Glomerular visceral epithelial cell (primary cell): Measurements from ENCODE around the gene LUC7L3.

Source experiments
- DNase-seq: peaks from one replicate; pipeline ENCODE4 v3.0.0-alpha.2; 2016; ENCODE audit errors: extremely low spot score

The LUC7L3 gene

GRCh38 chr17:50762177-50762576 lies 42.8 kb downstream of the LUC7L3 start:
- no peak for DNase-seq

- DNase-seq, result no peak
These were observed 44.5 kb downstream of the LUC7L3 start for GRCh38 chr17:50763716-50764475.

DNA sequence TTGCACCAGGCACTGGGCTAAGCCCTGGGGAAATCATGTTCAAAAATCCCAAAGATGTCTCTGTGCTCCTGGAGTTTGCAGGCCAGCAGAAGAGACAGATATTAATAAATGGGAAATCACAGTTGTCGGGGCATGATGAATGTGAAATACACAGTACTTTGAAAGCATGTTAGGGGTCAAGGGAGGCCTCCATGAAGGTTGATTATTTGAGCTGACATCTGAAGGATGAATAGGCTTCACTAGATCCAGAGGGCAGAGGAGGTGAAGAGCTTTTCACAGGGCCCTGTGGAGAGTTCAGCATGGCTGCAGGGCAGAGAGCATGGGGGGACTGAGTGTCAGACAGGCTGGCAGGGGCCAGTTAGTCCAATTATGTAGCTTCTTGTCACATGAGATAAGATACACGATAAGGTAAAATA lies 45.3 kb downstream of the LUC7L3 start:
- DNase-seq, result no peak

GRCh38 chr17:50765454-50766221 lies 46.2 kb downstream of the LUC7L3 start:
- no peak for DNase-seq

DNA sequence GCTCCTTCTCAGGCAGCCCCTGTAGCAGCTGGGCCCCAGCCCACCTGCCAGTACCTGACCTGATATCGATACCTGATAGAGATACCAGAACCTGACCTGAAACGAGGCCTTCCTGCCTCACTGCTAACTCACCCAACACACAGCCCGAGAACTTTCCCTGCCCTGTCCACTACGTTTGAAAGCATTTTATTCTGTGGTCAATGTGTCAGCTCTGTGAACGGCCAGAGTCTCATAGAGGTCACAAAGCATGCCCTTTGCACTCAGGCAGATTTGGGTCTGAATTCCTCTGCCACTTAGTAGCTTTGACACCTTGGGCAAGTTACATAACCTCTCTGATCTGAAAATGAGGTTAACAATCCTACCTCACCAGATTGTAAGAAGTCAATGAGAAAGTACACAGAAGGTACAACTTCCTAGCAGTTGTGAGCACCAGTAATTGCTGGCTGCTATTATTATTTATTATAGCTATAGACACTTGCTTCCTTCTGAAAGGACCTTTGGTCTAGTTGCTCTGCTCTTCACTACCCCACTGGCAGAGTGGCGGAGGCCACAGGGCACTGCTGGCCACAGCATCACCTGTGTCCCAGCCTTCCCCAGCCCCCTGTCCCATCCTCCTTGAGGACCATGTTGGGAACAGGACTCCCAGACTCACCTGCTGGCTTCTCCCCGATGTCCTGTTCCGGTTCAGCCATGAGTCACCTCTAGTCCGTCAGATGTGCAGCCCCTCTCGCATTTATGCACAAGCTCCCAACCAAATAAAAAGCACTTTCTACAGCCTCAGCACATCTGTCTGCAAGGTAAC lies 47.0 kb downstream of the LUC7L3 start:
- no peak for DNase-seq

DNA sequence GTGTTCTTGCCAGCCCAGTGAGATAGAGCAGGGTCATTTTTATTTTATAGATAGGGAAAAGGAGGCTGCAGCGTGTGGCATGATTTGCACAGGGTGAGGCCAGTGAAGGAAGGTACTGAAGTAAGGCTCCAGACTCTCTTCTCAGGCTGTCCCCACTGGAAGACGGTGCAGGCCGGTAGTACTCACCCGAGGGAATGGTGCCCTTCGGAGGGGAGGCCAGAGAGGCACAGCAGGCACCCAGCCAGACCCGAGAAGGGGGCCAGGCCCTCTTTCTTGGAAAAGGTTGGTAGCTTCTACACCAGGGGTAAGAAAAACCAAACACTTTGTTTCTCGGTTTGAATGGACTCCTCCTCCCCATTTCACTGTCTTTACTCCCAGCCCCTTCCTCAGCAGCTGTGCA lies 47.6 kb downstream of the LUC7L3 start:
- no peak for DNase-seq

- no peak for DNase-seq
These were observed 48.0 kb downstream of the LUC7L3 start, which contains the start of gene ANKRD40CL for GRCh38 chr17:50767446-50767845. Gene ANKRD40CL (minus strand): TSS chr17:50767518. CDS start chr17:50766913, 605 bp downstream.

- DNase-seq, result no peak
These were observed 49.0 kb downstream of the LUC7L3 start for GRCh38 chr17:50768346-50768761.

DNA sequence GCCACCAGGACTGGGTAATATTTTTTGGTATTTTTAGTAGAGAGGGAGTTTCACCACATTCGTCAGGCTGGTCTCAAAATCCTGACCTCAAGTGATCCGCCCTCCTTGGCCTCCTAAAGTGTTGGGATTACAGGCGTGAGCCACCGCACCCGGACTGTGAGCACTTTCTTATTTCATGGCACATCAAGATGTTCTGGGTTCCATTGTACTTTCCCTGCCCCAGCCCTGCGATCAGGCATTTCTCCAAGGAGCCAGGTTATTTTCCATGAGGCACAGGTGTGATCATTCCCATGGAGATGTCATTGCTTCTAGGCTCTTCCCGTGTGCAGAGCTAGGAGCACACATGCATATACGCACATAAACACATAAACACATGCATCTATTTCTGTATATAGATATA lies 50.5 kb downstream of the LUC7L3 start:
- no peak for DNase-seq

GRCh38 chr17:50770346-50770745 lies 50.9 kb downstream of the LUC7L3 start:
- no peak for DNase-seq

GRCh38 chr17:50771991-50772785 lies 52.8 kb downstream of the LUC7L3 start:
- DNase-seq, result no peak

- no peak for DNase-seq
These were observed 54.9 kb downstream of the LUC7L3 start for GRCh38 chr17:50774225-50774803.

DNA sequence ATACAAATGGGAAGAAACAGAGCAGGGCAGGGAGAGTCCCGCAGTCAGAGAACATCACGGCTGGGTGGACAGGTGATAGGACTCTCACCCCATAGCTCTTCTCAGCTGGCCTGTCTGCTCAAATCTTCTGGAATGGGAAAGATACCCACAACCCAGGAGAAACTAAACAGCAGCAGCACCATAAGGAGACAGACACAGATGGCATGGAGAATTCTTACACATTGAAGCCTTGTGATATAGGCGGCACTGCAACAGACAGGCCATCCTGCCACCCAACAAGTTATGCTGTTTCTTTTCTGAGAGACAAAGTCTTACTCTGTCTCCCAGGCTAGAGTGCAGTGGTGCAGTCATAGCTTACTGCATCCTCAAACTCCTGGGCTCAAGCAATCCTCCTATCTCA lies 56.5 kb downstream of the LUC7L3 start:
- no peak for DNase-seq

- no peak for DNase-seq
These were observed 59.1 kb downstream of the LUC7L3 start for GRCh38 chr17:50778471-50778870.

DNA sequence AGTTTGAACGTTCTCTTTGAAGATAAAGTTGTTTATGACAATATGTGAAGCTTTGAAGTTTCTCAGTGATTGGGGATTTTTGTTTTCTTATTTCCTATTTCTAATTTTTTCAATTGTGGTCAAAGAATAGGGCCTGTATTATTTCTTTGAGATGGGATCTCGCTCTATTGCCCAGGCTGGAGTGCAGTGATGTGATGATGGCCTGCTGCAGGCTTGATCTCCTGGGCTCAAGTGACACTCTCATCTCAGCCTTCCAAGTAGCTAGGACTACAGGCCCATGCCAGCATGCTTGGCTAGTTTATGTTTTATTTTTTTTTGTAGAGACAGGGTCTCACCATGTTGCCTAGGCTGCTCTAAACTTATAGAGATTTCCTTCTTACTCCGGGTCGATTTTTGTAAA lies 59.6 kb downstream of the LUC7L3 start:
- no peak for DNase-seq

GRCh38 chr17:50779747-50780353 lies 60.4 kb downstream of the LUC7L3 start:
- DNase-seq, result no peak

- DNase-seq, result no peak
These were observed 61.8 kb downstream of the LUC7L3 start for GRCh38 chr17:50781167-50781566.

- DNase-seq, result peak; percentile 90
These were observed 63.8 kb downstream of the LUC7L3 start for GRCh38 chr17:50783193-50783660.

GRCh38 chr17:50783905-50784304 lies 64.5 kb downstream of the LUC7L3 start:
- no peak for DNase-seq

DNA sequence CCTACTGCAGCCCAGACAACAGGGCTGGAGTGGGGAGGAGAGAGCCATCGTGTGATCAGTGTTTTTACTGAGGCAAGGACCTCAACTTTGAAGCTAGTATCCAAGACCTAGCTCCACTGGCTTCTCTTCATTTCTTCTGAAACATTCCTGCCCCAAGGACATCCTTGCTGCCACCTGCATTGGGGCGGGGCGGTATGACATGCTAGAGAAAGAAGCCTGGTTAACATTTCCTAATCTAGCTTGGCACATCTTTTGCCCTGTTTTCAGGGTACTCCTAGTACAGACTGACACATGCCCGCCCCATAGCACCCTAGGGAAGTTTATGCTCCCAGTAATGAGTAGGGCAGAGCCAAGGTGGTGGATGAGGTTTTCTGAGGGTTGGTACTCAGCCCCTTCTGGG lies 65.7 kb downstream of the LUC7L3 start:
- no peak for DNase-seq
